HCT116 (cell line): ENCODE data around the gene KCNMB2. TPM values are rescaled to one million over a fixed set of nuclear protein-coding genes. Genes with fewer than 3 reads are reported as not detected.

Experiments used
- ATAC-seq: fragments of 200-7000 bp; cut with Tn5 transposase; 2 replicates; pipeline ENCODE4 v1.9.1; 2020; ENCODE audit warnings: mild to moderate bottlenecking, moderate library complexity
- BruUV-seq: library from RNA; stranded (reverse); fragments of 400-500 nt; replicated peaks from 2 replicates; lab custom pipeline; 2021; lab: Mats Ljungman, UMichigan
- CTCF ChIA-PET: fragments of 300-600 bp; sonication (Branson Sonifier 250); formaldehyde crosslinking; loops from one replicate; lab custom pipeline; 2021; ENCODE audit warnings: antibody characterized with exemption; lab: Charles Lee
- POLR2A ChIA-PET: fragments of 300-600, 350-600 bp; sonication (Branson Sonifier 250); formaldehyde crosslinking; loops from one replicate; lab custom pipeline; 2021; ENCODE audit warnings: antibody characterized with exemption; lab: Charles Lee
- RAD21 ChIA-PET, 2 experiments: fragments of 300-600 bp; sonication (Branson Sonifier 250); formaldehyde crosslinking; loops; one replicate each; lab custom pipeline; 2023; ENCODE audit warnings: low total read pairs in 2 of 2; ENCODE audit not compliant: uncharacterized antibody in 2 of 2, unreplicated experiment in 2 of 2, low non-redundant PET in 1 of 2; lab: Charles Lee
- DNase-seq: peaks from one replicate; pipeline ENCODE4 v3.0.0-alpha.2; 2010; ENCODE audit warnings: low read depth, low spot score
- H2AFZ ChIP-seq: fragments of 200-600 bp; shearing (Covaris generic), sonication (generic); 2 replicates; pipeline ENCODE4 v1.6.1; 2017; ENCODE audit warnings: low read depth, mixed run types, mixed read lengths, antibody characterized with exemption, low read length; ENCODE audit not compliant: poor library complexity, severe bottlenecking
- H3K27ac ChIP-seq: 2 replicates; pipeline ENCODE4 v1.5.1; 2012; ENCODE audit warnings: low read depth, low read length
- H3K27me3 ChIP-seq: fragments of 200-600 bp; sonication (generic); 2 replicates; pipeline ENCODE4 v1.6.1; 2016; ENCODE audit warnings: mixed run types, low read length, mixed read lengths; ENCODE audit not compliant: insufficient read depth
- H3K36me3 ChIP-seq, 2 experiments: fragments of 200-500 bp in 1 of 2; fragments of 200-600 bp in 1 of 2; sonication (Bioruptor generic) in 1 of 2; sonication (generic) in 1 of 2; 2 replicates each; pipeline versions ENCODE4 v1.5.1 to v1.6.1; 2014 to 2016; ENCODE audit warnings: low read length in 2 of 2, inconsistent platforms in 1 of 2, mixed read lengths in 1 of 2, mixed run types in 1 of 2; ENCODE audit not compliant: insufficient read depth in 2 of 2, control insufficient read depth in 1 of 2
- H3K4me1 ChIP-seq, 2 experiments: fragments of 200-600 bp in 1 of 2; sonication (generic) in 1 of 2; 2 replicates each; pipeline versions ENCODE4 v1.5.1 to v1.6.1; 2012 to 2017; ENCODE audit warnings: low read length in 2 of 2, inconsistent platforms in 1 of 2, mild to moderate bottlenecking in 1 of 2, mixed read lengths in 1 of 2, mixed run types in 1 of 2, moderate library complexity in 1 of 2; ENCODE audit not compliant: insufficient read depth in 2 of 2, control insufficient read depth in 1 of 2
- H3K4me2 ChIP-seq: fragments of 200-600 bp; sonication (generic); 2 replicates; pipeline ENCODE4 v1.6.1; 2017; ENCODE audit warnings: mixed run types, low read length, mixed read lengths
- H3K4me3 ChIP-seq, 2 experiments: fragments of 200-600 bp in 1 of 2; sonication (generic) in 1 of 2; replicated peaks in 1 of 2; 2 replicates each; pipeline ENCODE4 v1.5.1; 2011 to 2016; ENCODE audit warnings: low read length in 2 of 2, control low read depth in 1 of 2, low read depth in 1 of 2, mild to moderate bottlenecking in 1 of 2, mixed read lengths in 1 of 2, mixed run types in 1 of 2
- H3K79me2 ChIP-seq: fragments of 200-600 bp; sonication (generic); 2 replicates; pipeline ENCODE4 v1.6.1; 2017; ENCODE audit warnings: mild to moderate bottlenecking, mixed run types, low read length, moderate library complexity, mixed read lengths; ENCODE audit not compliant: insufficient read depth
- H3K9ac ChIP-seq: fragments of 200-600 bp; sonication (generic); 2 replicates; pipeline ENCODE4 v1.6.1; 2016; ENCODE audit warnings: low read length, mixed read lengths
- H3K9me2 ChIP-seq: fragments of 200-600 bp; sonication (generic), shearing (Covaris generic); 2 replicates; pipeline ENCODE4 v1.6.1; 2017; ENCODE audit warnings: mixed run types, mild to moderate bottlenecking, moderate library complexity; ENCODE audit not compliant: insufficient read depth
- H3K9me3 ChIP-seq, 2 experiments: fragments of 200-500 bp in 1 of 2; fragments of 200-600 bp in 1 of 2; sonication (Bioruptor generic) in 1 of 2; sonication (generic) in 1 of 2; 2 replicates each; pipeline ENCODE4 v1.6.1; 2014 to 2017; ENCODE audit warnings: low read length in 2 of 2, mixed read lengths in 2 of 2, inconsistent platforms in 1 of 2, low read depth in 1 of 2, mild to moderate bottlenecking in 1 of 2, mixed run types in 1 of 2, moderate library complexity in 1 of 2; ENCODE audit not compliant: control insufficient read depth in 1 of 2, insufficient read depth in 1 of 2
- H4K20me1 ChIP-seq: fragments of 200-600 bp; sonication (generic), shearing (Covaris generic); 2 replicates; pipeline ENCODE4 v1.6.1; 2017; ENCODE audit warnings: mixed run types, mild to moderate bottlenecking, moderate library complexity; ENCODE audit not compliant: insufficient read depth
- EZH2phosphoT487 ChIP-seq: fragments of 200-600 bp; IDR thresholded peaks from 2 replicates; pipeline ENCODE4 v1.6.1; 2018; ENCODE audit warnings: antibody characterized with exemption, borderline replicate concordance
- FOSL1 ChIP-seq: IDR thresholded peaks from 2 replicates; pipeline ENCODE4 v1.6.1; 2012; ENCODE audit warnings: low read depth
- POLR2AphosphoS5 ChIP-seq: IDR thresholded peaks from 2 replicates; pipeline ENCODE4 v1.6.1; 2011; ENCODE audit warnings: mild to moderate bottlenecking, low read depth, low read length, moderate library complexity
- SIN3A ChIP-seq: IDR thresholded peaks from 2 replicates; pipeline ENCODE4 v1.6.1; 2012; ENCODE audit warnings: low read depth
- TCF7L2 ChIP-seq: IDR thresholded peaks from 2 replicates; pipeline ENCODE4 v1.7.0; 2011; ENCODE audit warnings: borderline replicate concordance, inconsistent platforms; ENCODE audit not compliant: insufficient read depth, insufficient read length; ENCODE audit errors: extremely low read depth
- ZFX ChIP-seq: fragments of 450-650 bp; IDR thresholded peaks from 2 replicates; pipeline ENCODE4 v1.6.1; 2017
- intact Hi-C: fragments of 100-400 bp; cut with micrococcal nuclease; formaldehyde crosslinking; loops from 2 replicates; pipeline ENCODE4 v1.10.0; 2022
- total RNA-seq: library from RNA; stranded (reverse); gene quantifications from one replicate; pipeline ENCODE4 v1.2.1, GENCODE V29; 2021; ENCODE audit not compliant: unreplicated experiment
- TF ChIP-seq, protein P1 (sequence below): IDR thresholded peaks from 2 replicates; pipeline ENCODE4 v1.6.1; 2012; ENCODE audit warnings: low read depth
- TF ChIP-seq, protein P2 (sequence below), 3 experiments: fragments of 200-600 bp in 1 of 3; sonication (generic) in 1 of 3; IDR thresholded peaks in 2 of 3; conservative IDR thresholded peaks in 1 of 3; 2 replicates each; pipeline ENCODE4 v1.5.1; 2012 to 2017; ENCODE audit warnings: low read depth in 2 of 3, low read length in 2 of 3, antibody characterized with exemption in 1 of 3, borderline replicate concordance in 1 of 3, control low read depth in 1 of 3, mild to moderate bottlenecking in 1 of 3, mixed read lengths in 1 of 3, mixed run types in 1 of 3, moderate library complexity in 1 of 3; ENCODE audit not compliant: insufficient read depth in 1 of 3

KCNMB2 gene
- total RNA-seq, 1 experiment from 2014 or later, result not detected

DNA sequence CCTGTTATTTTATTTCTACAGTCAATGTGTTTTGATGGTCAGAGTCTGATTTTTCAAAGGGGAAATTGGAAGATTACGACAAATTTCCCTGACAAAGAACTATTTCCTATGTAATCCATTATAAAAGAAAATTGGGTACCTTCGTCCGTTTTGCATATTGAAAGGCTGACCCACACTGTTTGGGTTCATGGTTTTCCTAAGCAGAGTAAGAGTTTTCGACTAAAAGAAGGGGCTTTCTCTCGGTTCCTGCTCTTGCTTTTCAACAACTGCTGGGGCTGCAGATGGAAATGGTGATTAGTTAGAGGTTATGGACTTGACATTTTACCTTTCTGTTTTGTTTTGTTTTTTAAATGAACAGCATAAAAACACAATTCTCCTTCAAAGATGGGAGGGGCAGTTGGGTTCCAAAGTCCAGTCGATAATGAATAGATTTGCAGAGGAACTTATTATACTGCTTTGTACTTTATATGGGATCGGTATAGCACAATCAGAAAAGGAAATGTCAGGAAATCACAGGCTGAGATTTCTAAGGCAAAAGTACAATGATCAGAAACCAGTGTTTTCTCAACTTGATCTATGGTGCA is 978 bp downstream of the KCNMB2 start:
- DNase-seq (no peak), ATAC-seq (no peak)
- no TSS peak for BruUV-seq
- ChIA-PET RAD21 (no interaction called here), POLR2A (no interaction called here), CTCF (no interaction called here)
- Histone ChIP-seq H3K4me1 (no peaks in the 10 kb centered on the region), H3K4me3 (no peak overlapping the region), H3K4me2 (no peak overlapping the region), H3K27ac (no peak overlapping the region), H3K9ac (no peak overlapping the region), H4K20me1 (no peaks in the 10 kb centered on the region), H3K79me2 (no peaks in the 10 kb centered on the region), H3K36me3 (no peaks in the 10 kb centered on the region), H2AFZ (no peak overlapping the region), H3K9me3 (no peaks in the 10 kb centered on the region), H3K27me3 (no peaks in the 10 kb centered on the region), H3K9me2 (no peaks in the 10 kb centered on the region)
- TF ChIP-seq TCF7L2, result no peak
- TF ChIP-seq ZFX, result no peak
- TF ChIP-seq, protein P1, sequence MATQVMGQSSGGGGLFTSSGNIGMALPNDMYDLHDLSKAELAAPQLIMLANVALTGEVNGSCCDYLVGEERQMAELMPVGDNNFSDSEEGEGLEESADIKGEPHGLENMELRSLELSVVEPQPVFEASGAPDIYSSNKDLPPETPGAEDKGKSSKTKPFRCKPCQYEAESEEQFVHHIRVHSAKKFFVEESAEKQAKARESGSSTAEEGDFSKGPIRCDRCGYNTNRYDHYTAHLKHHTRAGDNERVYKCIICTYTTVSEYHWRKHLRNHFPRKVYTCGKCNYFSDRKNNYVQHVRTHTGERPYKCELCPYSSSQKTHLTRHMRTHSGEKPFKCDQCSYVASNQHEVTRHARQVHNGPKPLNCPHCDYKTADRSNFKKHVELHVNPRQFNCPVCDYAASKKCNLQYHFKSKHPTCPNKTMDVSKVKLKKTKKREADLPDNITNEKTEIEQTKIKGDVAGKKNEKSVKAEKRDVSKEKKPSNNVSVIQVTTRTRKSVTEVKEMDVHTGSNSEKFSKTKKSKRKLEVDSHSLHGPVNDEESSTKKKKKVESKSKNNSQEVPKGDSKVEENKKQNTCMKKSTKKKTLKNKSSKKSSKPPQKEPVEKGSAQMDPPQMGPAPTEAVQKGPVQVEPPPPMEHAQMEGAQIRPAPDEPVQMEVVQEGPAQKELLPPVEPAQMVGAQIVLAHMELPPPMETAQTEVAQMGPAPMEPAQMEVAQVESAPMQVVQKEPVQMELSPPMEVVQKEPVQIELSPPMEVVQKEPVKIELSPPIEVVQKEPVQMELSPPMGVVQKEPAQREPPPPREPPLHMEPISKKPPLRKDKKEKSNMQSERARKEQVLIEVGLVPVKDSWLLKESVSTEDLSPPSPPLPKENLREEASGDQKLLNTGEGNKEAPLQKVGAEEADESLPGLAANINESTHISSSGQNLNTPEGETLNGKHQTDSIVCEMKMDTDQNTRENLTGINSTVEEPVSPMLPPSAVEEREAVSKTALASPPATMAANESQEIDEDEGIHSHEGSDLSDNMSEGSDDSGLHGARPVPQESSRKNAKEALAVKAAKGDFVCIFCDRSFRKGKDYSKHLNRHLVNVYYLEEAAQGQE, result no peak
- no peak for TF ChIP-seq FOSL1
- no peak for TF ChIP-seq POLR2AphosphoS5
- TF ChIP-seq, protein P2, sequence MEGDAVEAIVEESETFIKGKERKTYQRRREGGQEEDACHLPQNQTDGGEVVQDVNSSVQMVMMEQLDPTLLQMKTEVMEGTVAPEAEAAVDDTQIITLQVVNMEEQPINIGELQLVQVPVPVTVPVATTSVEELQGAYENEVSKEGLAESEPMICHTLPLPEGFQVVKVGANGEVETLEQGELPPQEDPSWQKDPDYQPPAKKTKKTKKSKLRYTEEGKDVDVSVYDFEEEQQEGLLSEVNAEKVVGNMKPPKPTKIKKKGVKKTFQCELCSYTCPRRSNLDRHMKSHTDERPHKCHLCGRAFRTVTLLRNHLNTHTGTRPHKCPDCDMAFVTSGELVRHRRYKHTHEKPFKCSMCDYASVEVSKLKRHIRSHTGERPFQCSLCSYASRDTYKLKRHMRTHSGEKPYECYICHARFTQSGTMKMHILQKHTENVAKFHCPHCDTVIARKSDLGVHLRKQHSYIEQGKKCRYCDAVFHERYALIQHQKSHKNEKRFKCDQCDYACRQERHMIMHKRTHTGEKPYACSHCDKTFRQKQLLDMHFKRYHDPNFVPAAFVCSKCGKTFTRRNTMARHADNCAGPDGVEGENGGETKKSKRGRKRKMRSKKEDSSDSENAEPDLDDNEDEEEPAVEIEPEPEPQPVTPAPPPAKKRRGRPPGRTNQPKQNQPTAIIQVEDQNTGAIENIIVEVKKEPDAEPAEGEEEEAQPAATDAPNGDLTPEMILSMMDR (IDR thresholded peaks at IDR 0.05 in 2 of 3, conservative IDR thresholded peaks at IDR 0.05 in 1 of 3; ENCODE audit: borderline replicate concordance in 1 of 3, insufficient read depth in 1 of 3, low read depth in 2 of 3, low read length in 2 of 3), result no peak
- no peak for TF ChIP-seq SIN3A
- TF ChIP-seq EZH2phosphoT487, result no peak
- intact Hi-C loops, result no loop called here
